Gastrocnemius medialis (tissue), 4 donors: Measurements from ENCODE around the gene UBE2S.

Source experiments
- POLR2A ChIP-seq, 2 donors: fragments of 450-650 bp; IDR thresholded peaks; one replicate each; pipeline ENCODE4 v1.6.1; 2017; ENCODE audit warnings: antibody characterized with exemption in 2 of 2, mild to moderate bottlenecking in 2 of 2, moderate library complexity in 2 of 2
- TF ChIP-seq, protein P1 (sequence below), 5 experiments: fragments of 450-650 bp in 3 of 5; fragments of 200-600 bp in 2 of 5; sonication (generic) in 2 of 5; IDR thresholded peaks in 4 of 5; conservative IDR thresholded peaks in 1 of 5; 1 replicate in 4 of 5; 2 replicates in 1 of 5; pipeline ENCODE4 v1.5.1; 2016 to 2019; ENCODE audit warnings: antibody characterized with exemption in 5 of 5, mild to moderate bottlenecking in 3 of 5, moderate library complexity in 3 of 5

GRCh38 chr19:55352549-55353145 lies 54.9 kb downstream of the UBE2S start:
- TF ChIP-seq, protein P1, sequence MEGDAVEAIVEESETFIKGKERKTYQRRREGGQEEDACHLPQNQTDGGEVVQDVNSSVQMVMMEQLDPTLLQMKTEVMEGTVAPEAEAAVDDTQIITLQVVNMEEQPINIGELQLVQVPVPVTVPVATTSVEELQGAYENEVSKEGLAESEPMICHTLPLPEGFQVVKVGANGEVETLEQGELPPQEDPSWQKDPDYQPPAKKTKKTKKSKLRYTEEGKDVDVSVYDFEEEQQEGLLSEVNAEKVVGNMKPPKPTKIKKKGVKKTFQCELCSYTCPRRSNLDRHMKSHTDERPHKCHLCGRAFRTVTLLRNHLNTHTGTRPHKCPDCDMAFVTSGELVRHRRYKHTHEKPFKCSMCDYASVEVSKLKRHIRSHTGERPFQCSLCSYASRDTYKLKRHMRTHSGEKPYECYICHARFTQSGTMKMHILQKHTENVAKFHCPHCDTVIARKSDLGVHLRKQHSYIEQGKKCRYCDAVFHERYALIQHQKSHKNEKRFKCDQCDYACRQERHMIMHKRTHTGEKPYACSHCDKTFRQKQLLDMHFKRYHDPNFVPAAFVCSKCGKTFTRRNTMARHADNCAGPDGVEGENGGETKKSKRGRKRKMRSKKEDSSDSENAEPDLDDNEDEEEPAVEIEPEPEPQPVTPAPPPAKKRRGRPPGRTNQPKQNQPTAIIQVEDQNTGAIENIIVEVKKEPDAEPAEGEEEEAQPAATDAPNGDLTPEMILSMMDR (IDR thresholded peaks at IDR 0.05 in 4 of 5, conservative IDR thresholded peaks at IDR 0.05 in 1 of 5): no peak
- TF ChIP-seq POLR2A (IDR thresholded peaks at IDR 0.05): no peak
